CD4-positive, CD25-positive, alpha-beta regulatory T cell (primary cell): Measurements from ENCODE around the gene MYDGF. TPM values are rescaled to one million over a fixed set of nuclear protein-coding genes. Genes with fewer than 3 reads are reported as not detected.

Experiments
- ATAC-seq, 2 donors: fragments of 150-1000 bp; cut with Tn5 transposase; one replicate each; pipeline ENCODE4 v1.10.0; 2021; ENCODE audit warnings: low read depth in 2 of 2, moderate number of reproducible peaks in 2 of 2, moderate library complexity in 1 of 2
- DNase-seq, 3 donors: peaks; one replicate each; pipeline versions ENCODE4 v3.0.0 to v3.0.0-alpha.2; 2012 to 2022; ENCODE audit warnings: mixed read lengths in 1 of 3
- H3K27ac ChIP-seq: one replicate; pipeline ENCODE4 v1.7.0; 2013; ENCODE audit warnings: mild to moderate bottlenecking, low read length; ENCODE audit not compliant: insufficient read depth, poor library complexity, severe bottlenecking
- H3K27me3 ChIP-seq: one replicate; pipeline ENCODE4 v1.7.0; 2013; ENCODE audit warnings: low read length; ENCODE audit not compliant: control insufficient read depth, insufficient read depth
- H3K36me3 ChIP-seq: one replicate; pipeline ENCODE4 v1.7.0; 2013; ENCODE audit warnings: mild to moderate bottlenecking, low read length, moderate library complexity; ENCODE audit not compliant: control insufficient read depth, insufficient read depth
- H3K4me1 ChIP-seq: 2 replicates; pipeline ENCODE4 v1.7.0; 2013; ENCODE audit warnings: mild to moderate bottlenecking, low read length; ENCODE audit not compliant: insufficient read depth, control insufficient read depth, poor library complexity, severe bottlenecking
- H3K4me3 ChIP-seq: one replicate; pipeline ENCODE4 v1.7.0; 2013; ENCODE audit warnings: low read depth, mild to moderate bottlenecking, low read length, moderate library complexity
- H3K9me3 ChIP-seq, 2 experiments: 1 replicate in 1 of 2; 2 replicates in 1 of 2; pipeline ENCODE4 v1.7.0; 2013; ENCODE audit warnings: low read length in 2 of 2, mild to moderate bottlenecking in 1 of 2, moderate library complexity in 1 of 2; ENCODE audit not compliant: control insufficient read depth in 2 of 2
- H3K27ac Mint-ChIP-seq, 3 donors: one replicate each; pipeline ENCODE4 v1.8.0; 2020 to 2022; ENCODE audit warnings: mild to moderate bottlenecking in 3 of 3, mixed read lengths in 3 of 3, moderate library complexity in 2 of 3
- H3K27me3 Mint-ChIP-seq: one replicate; pipeline ENCODE4 v1.8.0; 2022; ENCODE audit warnings: mild to moderate bottlenecking, mixed read lengths
- H3K36me3 Mint-ChIP-seq: one replicate; pipeline ENCODE4 v1.8.0; 2020; ENCODE audit warnings: mixed read lengths
- H3K4me1 Mint-ChIP-seq, 4 donors: one replicate each; pipeline ENCODE4 v1.8.0; 2020 to 2022; ENCODE audit warnings: mixed read lengths in 4 of 4, mild to moderate bottlenecking in 1 of 4
- H3K4me3 Mint-ChIP-seq, 4 donors: one replicate each; pipeline ENCODE4 v1.8.0; 2020 to 2022; ENCODE audit warnings: mild to moderate bottlenecking in 4 of 4, mixed read lengths in 4 of 4, moderate library complexity in 3 of 4
- H3K9me3 Mint-ChIP-seq, 7 donors: one replicate each; pipeline ENCODE4 v1.8.0; 2020 to 2022; ENCODE audit warnings: mixed read lengths in 7 of 7, mild to moderate bottlenecking in 3 of 7, moderate library complexity in 2 of 7
- polyA plus RNA-seq, 4 donors: library from polyadenylated mRNA; unstranded; fragments of 300-500 nt; fragmentation: Illumina TruSeq; gene quantifications; one replicate each; pipeline ENCODE4 v1.2.3, GENCODE V29; 2021
- total RNA-seq: library from RNA; stranded (reverse); gene quantifications from one replicate; pipeline ENCODE4 v1.2.3, GENCODE V29; 2022

MYDGF gene
- total and polyA plus RNA-seq, 5 donors from 2014 or later: 25.7 to 106 (median 97.8) TPM

DNA sequence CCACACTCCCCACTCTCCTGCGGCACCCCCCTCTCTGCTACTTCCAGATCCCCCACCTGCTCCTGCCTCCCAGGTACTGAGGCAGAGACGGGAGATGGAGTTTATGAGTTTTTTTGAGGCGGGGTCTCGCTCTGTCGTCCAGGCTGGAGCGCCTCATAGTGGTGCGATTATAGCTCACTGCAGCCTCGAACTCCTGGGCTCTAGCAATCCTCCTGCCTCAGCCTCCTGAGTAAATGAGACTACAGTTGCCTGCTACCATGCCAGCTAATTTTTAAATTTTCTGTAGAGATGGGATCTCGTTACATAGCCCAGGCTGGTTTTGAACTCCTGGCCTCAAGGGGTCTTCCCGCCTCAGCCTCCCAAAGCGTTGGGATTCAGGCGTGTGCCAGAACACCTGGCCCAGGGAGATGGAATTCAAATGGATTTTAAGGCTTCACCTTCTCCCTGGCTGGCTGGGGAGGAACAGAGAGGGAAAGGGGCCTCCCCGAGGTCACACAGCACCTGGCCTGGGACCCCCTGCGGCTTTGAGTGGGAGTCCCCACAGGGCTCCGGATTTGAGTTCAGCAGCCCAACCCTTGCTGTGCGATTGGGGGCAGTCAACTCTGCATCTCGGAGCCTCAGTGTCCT is 50.4 kb downstream of the MYDGF start:
- H3K27me3 ChIP-seq: no peaks in the 10 kb centered on the region
- peaks cover 0 to 2% (median 0%) of the 10 kb centered on the region in 7 donors for H3K9me3 Mint-ChIP-seq
- ATAC-seq (no peak), DNase-seq (no peak)
- no peak overlapping the region for H3K4me3 ChIP-seq
- H3K9me3 ChIP-seq: no peaks in the 10 kb centered on the region
- no peak overlapping the region for H3K4me3 Mint-ChIP-seq
- no peaks in the 10 kb centered on the region for H3K36me3 Mint-ChIP-seq
- H3K4me1 Mint-ChIP-seq: no peaks in the 10 kb centered on the region
- peaks cover 17% of the 10 kb centered on the region for H3K27me3 Mint-ChIP-seq
- H3K27ac Mint-ChIP-seq: no peak overlapping the region
- no peaks in the 10 kb centered on the region for H3K36me3 ChIP-seq
- H3K4me1 ChIP-seq: no peaks in the 10 kb centered on the region
- no peak overlapping the region for H3K27ac ChIP-seq

GRCh38 chr19:4618019-4618418 is 52.1 kb downstream of the MYDGF start:
- Mint-ChIP-seq H3K27me3 (peaks cover 16% of the 10 kb centered on the region), H3K9me3 (peaks cover 0 to 2% (median 0%) of the 10 kb centered on the region in 7 donors), H3K36me3 (no peaks in the 10 kb centered on the region), H3K4me1 (no peaks in the 10 kb centered on the region), H3K4me3 (no peak overlapping the region), H3K27ac (no peak overlapping the region)
- Histone ChIP-seq H3K9me3 (no peaks in the 10 kb centered on the region), H3K27me3 (no peaks in the 10 kb centered on the region), H3K4me1 (no peaks in the 10 kb centered on the region), H3K36me3 (no peaks in the 10 kb centered on the region), H3K27ac (no peak overlapping the region), H3K4me3 (no peak overlapping the region)
- ATAC-seq (no peak), DNase-seq (no peak)

GRCh38 chr19:4613254-4613751 is 56.8 kb downstream of the MYDGF start:
- Histone ChIP-seq H3K36me3 (no peaks in the 10 kb centered on the region), H3K4me3 (no peak overlapping the region), H3K27ac (no peak overlapping the region), H3K4me1 (no peaks in the 10 kb centered on the region), H3K9me3 (no peaks in the 10 kb centered on the region), H3K27me3 (no peaks in the 10 kb centered on the region)
- Mint-ChIP-seq H3K36me3 (no peaks in the 10 kb centered on the region), H3K9me3 (peaks cover 0 to 1% (median 0%) of the 10 kb centered on the region in 7 donors), H3K4me3 (no peak overlapping the region), H3K27ac (no peak overlapping the region), H3K4me1 (no peaks in the 10 kb centered on the region), H3K27me3 (peaks cover 18% of the 10 kb centered on the region)
- no peak for ATAC-seq
- DNase-seq: no peak

DNA sequence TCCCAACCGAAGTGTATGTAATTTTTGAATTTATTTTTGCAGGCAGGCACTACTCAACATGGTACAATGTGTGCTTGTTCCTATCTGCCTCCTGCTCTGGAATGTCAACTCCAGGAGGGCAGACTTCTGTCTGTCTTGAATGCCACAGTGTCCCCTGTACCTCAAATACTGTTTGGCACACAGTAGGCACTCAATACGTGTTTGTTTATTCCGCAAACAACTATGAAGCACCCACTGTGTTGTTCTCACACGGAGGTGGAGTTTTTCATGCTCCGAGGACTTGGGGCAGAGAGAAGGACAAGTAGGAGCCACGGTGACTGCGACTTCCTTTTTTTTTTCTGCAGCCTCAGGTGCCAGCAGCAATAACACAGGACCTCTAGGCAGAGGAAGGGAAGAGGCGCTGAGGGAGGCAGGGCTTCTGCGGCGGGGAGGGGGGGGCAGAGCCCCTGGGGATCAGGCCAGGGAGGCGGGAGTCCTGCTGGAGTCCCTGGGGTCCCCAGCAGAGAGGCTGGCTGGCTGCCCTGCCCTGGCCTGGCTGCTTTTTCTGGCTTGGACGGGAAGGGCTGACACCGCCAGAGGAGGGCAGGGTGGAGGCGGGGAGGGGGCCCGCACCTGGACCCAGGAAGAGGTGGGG is 60.1 kb downstream of the MYDGF start:
- H3K4me3 Mint-ChIP-seq: no peak overlapping the region
- no peaks in the 10 kb centered on the region for H3K36me3 Mint-ChIP-seq
- Histone ChIP-seq H3K4me3 (no peak overlapping the region), H3K4me1 (no peaks in the 10 kb centered on the region), H3K27ac (no peak overlapping the region), H3K27me3 (no peaks in the 10 kb centered on the region), H3K9me3 (no peaks in the 10 kb centered on the region), H3K36me3 (no peaks in the 10 kb centered on the region)
- no peak overlapping the region for H3K27ac Mint-ChIP-seq
- DNase-seq: no peak
- H3K9me3 Mint-ChIP-seq: peaks cover 0 to 3% (median 0%) of the 10 kb centered on the region in 7 donors
- peaks cover 27% of the 10 kb centered on the region for H3K27me3 Mint-ChIP-seq
- ATAC-seq: no peak
- no peaks in the 10 kb centered on the region for H3K4me1 Mint-ChIP-seq

Other genes starting within 250 kb of the MYDGF start
- 54.2 TPM for gene UBXN6, start 212.5 kb downstream of the MYDGF start, total RNA-seq
- 1 to 10 TPM; 4.6 to 6.4 (median 4.9) TPM for gene UBXN6, start 212.5 kb downstream of the MYDGF start, polyA plus RNA-seq
- 32.7 TPM for gene HDGFL2, start 198.0 kb downstream of the MYDGF start, total RNA-seq
- gene HDGFL2, start 198.0 kb downstream of the MYDGF start, polyA plus RNA-seq: 10 to 100 TPM; 11.5 to 12.6 (median 12.2) TPM
- gene PLIN4, start 151.9 kb downstream of the MYDGF start, total RNA-seq: not detected
- gene PLIN4, start 151.9 kb downstream of the MYDGF start, polyA plus RNA-seq: under 1 TPM in 3 of 4 donors, not detected in 1; 0.02 to 0.13 (median 0.05) TPM
- gene PLIN5, start 135.1 kb downstream of the MYDGF start, total RNA-seq: not detected
- gene PLIN5, start 135.1 kb downstream of the MYDGF start, polyA plus RNA-seq: under 1 TPM in 3 of 4 donors, not detected in 1; 0.07 to 0.97 (median 0.25) TPM
- 0.49 TPM for gene LRG1, start 130.3 kb downstream of the MYDGF start, total RNA-seq
- 1 to 10 TPM in 3 of 4 donors, under 1 TPM in 1; 0.47 to 1.4 (median 1.2) TPM for gene LRG1, start 130.3 kb downstream of the MYDGF start, polyA plus RNA-seq
- not detected for gene SEMA6B, start 110.7 kb downstream of the MYDGF start, total RNA-seq
- not detected for gene SEMA6B, start 110.7 kb downstream of the MYDGF start, polyA plus RNA-seq
- gene TNFAIP8L1, start 30.8 kb downstream of the MYDGF start, total RNA-seq: 15.9 TPM
- 1 to 10 TPM; 6.5 to 7.9 (median 7.4) TPM for gene TNFAIP8L1, start 30.8 kb downstream of the MYDGF start, polyA plus RNA-seq
- 93.3 TPM for gene DPP9, start 53.5 kb upstream of the MYDGF start, total RNA-seq
- gene DPP9, start 53.5 kb upstream of the MYDGF start, polyA plus RNA-seq: 10 to 100 TPM; 14.3 to 22.8 (median 17.6) TPM
- gene FEM1A, start 121.4 kb upstream of the MYDGF start, total RNA-seq: 11.9 TPM
- gene FEM1A, start 121.4 kb upstream of the MYDGF start, polyA plus RNA-seq: 1 to 10 TPM; 2.2 to 4.0 (median 2.7) TPM
- gene TICAM1, start 161.4 kb upstream of the MYDGF start, total RNA-seq: 28.5 TPM
- 1 to 10 TPM; 3.3 to 9.0 (median 7.3) TPM for gene TICAM1, start 161.4 kb upstream of the MYDGF start, polyA plus RNA-seq
- gene PLIN3, start 197.3 kb upstream of the MYDGF start, total RNA-seq: 28.6 TPM
- gene PLIN3, start 197.3 kb upstream of the MYDGF start, polyA plus RNA-seq: 10 to 100 TPM; 26.5 to 35.6 (median 31.4) TPM
- gene ARRDC5, start 232.6 kb upstream of the MYDGF start, total RNA-seq: 6.1 TPM
- 1 to 10 TPM; 1.1 to 2.0 (median 1.2) TPM for gene ARRDC5, start 232.6 kb upstream of the MYDGF start, polyA plus RNA-seq
- gene UHRF1, start 239.2 kb upstream of the MYDGF start, total RNA-seq: 2.2 TPM
- gene UHRF1, start 239.2 kb upstream of the MYDGF start, polyA plus RNA-seq: 1 to 10 TPM in 2 of 4 donors, under 1 TPM in 2; 0.57 to 2.7 (median 0.97) TPM